Endothelial cell of umbilical vein (primary cell): ENCODE data around the gene NFKBIE. TPM values are rescaled to one million over a fixed set of nuclear protein-coding genes. Genes with fewer than 3 reads are reported as not detected.

ENCODE experiments used
- BruUV-seq: library from RNA; stranded (reverse); fragments of 400-500 nt; replicated peaks from 2 replicates; lab custom pipeline; 2021; lab: Mats Ljungman, UMichigan
- CTCF ChIA-PET: fragments of 300-600, 350-600 bp; sonication (Branson Sonifier 250); formaldehyde crosslinking; loops from one replicate; lab custom pipeline; 2021; ENCODE audit warnings: antibody characterized with exemption, inconsistent platforms; lab: Charles Lee
- POLR2A ChIA-PET: fragments of 300-600, 350-600 bp; sonication (Branson Sonifier 250); formaldehyde crosslinking; loops from one replicate; lab custom pipeline; 2021; ENCODE audit warnings: antibody characterized with exemption, inconsistent platforms; lab: Charles Lee
- DNase-seq: peaks from one replicate; pipeline ENCODE4 v3.0.0-alpha.2; 2011; ENCODE audit warnings: low read depth, low spot score
- FAIRE-seq: peaks from 2 replicates; lab custom pipeline; 2011; peaks lifted over from hg19 to GRCh38; lab: Jason Lieb, UNC
- H2AFZ ChIP-seq: 2 replicates; pipeline ENCODE4 v1.6.0; 2012; ENCODE audit warnings: low read depth, low read length, control low read depth, inconsistent platforms
- H3K27ac ChIP-seq: 2 replicates; pipeline ENCODE4 v1.5.1; 2011; ENCODE audit warnings: low read depth, mild to moderate bottlenecking, control low read depth, low read length, moderate library complexity; ENCODE audit not compliant: insufficient read depth
- H3K27me3 ChIP-seq, 2 experiments: 2 replicates each; pipeline versions ENCODE4 v1.6.0 to v1.6.1; 2011; ENCODE audit warnings: low read length in 2 of 2, mixed read lengths in 1 of 2; ENCODE audit not compliant: control insufficient read depth in 2 of 2, insufficient read depth in 2 of 2
- H3K36me3 ChIP-seq, 2 experiments: 2 replicates in 1 of 2; 3 replicates in 1 of 2; pipeline ENCODE4 v1.5.1; 2011; ENCODE audit warnings: low read length in 2 of 2, mild to moderate bottlenecking in 1 of 2, moderate library complexity in 1 of 2; ENCODE audit not compliant: control insufficient read depth in 2 of 2, insufficient read depth in 2 of 2; ENCODE audit errors: extremely low read depth in 1 of 2
- H3K4me1 ChIP-seq: 3 replicates; pipeline ENCODE4 v1.5.1; 2011; ENCODE audit warnings: mild to moderate bottlenecking, low read length; ENCODE audit not compliant: control insufficient read depth, insufficient read depth; ENCODE audit errors: extremely low read depth
- H3K4me2 ChIP-seq: 2 replicates; pipeline ENCODE4 v1.6.1; 2011; ENCODE audit warnings: low read length, control low read depth, mixed read lengths; ENCODE audit not compliant: insufficient read depth
- H3K4me3 ChIP-seq, 3 experiments: fragments of 200-600 bp in 1 of 3; sonication (generic), shearing (Covaris generic) in 1 of 3; replicated peaks in 1 of 3; 2 replicates each; pipeline ENCODE4 v1.5.1; 2011 to 2016; ENCODE audit warnings: control low read depth in 3 of 3, low read length in 3 of 3, mild to moderate bottlenecking in 2 of 3, inconsistent platforms in 1 of 3, low read depth in 1 of 3, moderate library complexity in 1 of 3; ENCODE audit not compliant: insufficient read depth in 1 of 3
- H3K79me2 ChIP-seq: 2 replicates; pipeline ENCODE4 v1.6.0; 2012; ENCODE audit warnings: low read length, inconsistent platforms; ENCODE audit not compliant: control insufficient read depth, insufficient read depth
- H3K9ac ChIP-seq: replicated peaks from 2 replicates; pipeline ENCODE3; 2011; ENCODE audit warnings: low read length, control low read depth; ENCODE audit not compliant: insufficient read depth; ENCODE audit errors: extremely low read depth
- H3K9me1 ChIP-seq: replicated peaks from 3 replicates; pipeline ENCODE4 v1.6.0; 2011; ENCODE audit warnings: mild to moderate bottlenecking, low read length; ENCODE audit not compliant: control insufficient read depth, insufficient read depth; ENCODE audit errors: extremely low read depth
- H3K9me3 ChIP-seq: replicated peaks from 2 replicates; pipeline ENCODE4 v1.5.1; 2012; ENCODE audit warnings: low read length, inconsistent platforms; ENCODE audit not compliant: control insufficient read depth, insufficient read depth
- H4K20me1 ChIP-seq: replicated peaks from 2 replicates; pipeline ENCODE3; 2011; ENCODE audit warnings: mild to moderate bottlenecking, low read length; ENCODE audit not compliant: control insufficient read depth, insufficient read depth; ENCODE audit errors: extremely low read depth
- CTCF ChIP-seq, 2 donors: IDR thresholded peaks; 1 replicate in 1 of 2; 2 replicates in 1 of 2; pipeline ENCODE4 v1.5.1; 2011; ENCODE audit warnings: low read length in 2 of 2, mild to moderate bottlenecking in 2 of 2, moderate library complexity in 2 of 2, control low read depth in 1 of 2, inconsistent platforms in 1 of 2, low read depth in 1 of 2; ENCODE audit not compliant: insufficient read depth in 1 of 2; ENCODE audit errors: extremely low read depth in 1 of 2
- FOS ChIP-seq: IDR thresholded peaks from 2 replicates; pipeline ENCODE4 v1.6.1; 2011; ENCODE audit warnings: mild to moderate bottlenecking, low read length, moderate library complexity, borderline replicate concordance; ENCODE audit not compliant: insufficient read depth
- GATA2 ChIP-seq: IDR thresholded peaks from 2 replicates; pipeline ENCODE4 v1.7.0; 2011; ENCODE audit warnings: low read depth, mild to moderate bottlenecking, moderate library complexity, mixed read lengths, low read length; ENCODE audit not compliant: insufficient read length, insufficient read depth
- JUN ChIP-seq: IDR thresholded peaks from 2 replicates; pipeline ENCODE4 v1.6.1; 2011; ENCODE audit warnings: borderline replicate concordance, low read depth; ENCODE audit not compliant: insufficient read length, insufficient read depth
- POLR2A ChIP-seq: IDR thresholded peaks from 2 replicates; pipeline ENCODE4 v1.6.1; 2012; ENCODE audit warnings: low read depth, mild to moderate bottlenecking, control low read depth, low read length
- POLR2AphosphoS5 ChIP-seq: IDR thresholded peaks from 2 replicates; pipeline ENCODE4 v1.6.1; 2012; ENCODE audit warnings: low read depth, mild to moderate bottlenecking, control low read depth, low read length, moderate library complexity; ENCODE audit not compliant: insufficient read depth
- dilution Hi-C: fragments of 300-500 bp; cut with MboI; formaldehyde crosslinking; loops from one replicate; pipeline ENCODE4 v1.15.0; 2019; ENCODE audit warnings: low sequenced_read_pairs; ENCODE audit not compliant: extremely low pct_ligation_motif_present
- intact Hi-C: fragments of 100-400 bp; cut with micrococcal nuclease; formaldehyde crosslinking; loops from one replicate; pipeline ENCODE4 v1.10.0; 2022
- polyA plus RNA-seq, 4 experiments: library from polyadenylated mRNA; depleted of rRNA in 3 of 4; stranded (reverse) in 3 of 4; unstranded in 1 of 4; fragments of >200 nt; gene quantifications; 2 replicates each; pipeline versions ENCODE4 v1.2.1 to v1.2.3, GENCODE V29; 2011 to 2012; ENCODE audit warnings: missing spikeins in 1 of 4
- total RNA-seq: library from RNA; stranded (reverse); gene quantifications from 2 replicates; pipeline ENCODE4 v1.2.3, GENCODE V29; 2021

Gene NFKBIE
- total and polyA plus RNA-seq, 2 donors (not counting 3 experiments of a cell fraction or from before 2014, with no cell fraction given), result 19.0 to 22.6 TPM

- peaks cover 9% of the 10 kb centered on the region for H4K20me1 ChIP-seq
- H3K27me3 ChIP-seq, result no peaks in the 10 kb centered on the region
- no peaks in the 10 kb centered on the region for H3K9me1 ChIP-seq
- CTCF ChIA-PET, result no interaction called here
- dilution Hi-C loops, result no loop called here
- no peak overlapping the region for H3K27ac ChIP-seq
- FAIRE-seq, result no peak
- TF ChIP-seq POLR2A (no peak), GATA2 (no peak), POLR2AphosphoS5 (peak; percentile 16), FOS (no peak), CTCF (IDR thresholded peaks at IDR 0.05; ENCODE audit: extremely low read depth in 1 of 2, insufficient read depth in 1 of 2, low read depth in 1 of 2, low read length in 2 of 2) (no peak), JUN (no peak)
- no peak overlapping the region for H2AFZ ChIP-seq
- no peak overlapping the region for H3K9ac ChIP-seq
- no peak for DNase-seq
- H3K4me1 ChIP-seq, result peaks cover 28% of the 10 kb centered on the region
- no TSS peak for BruUV-seq
- no peak overlapping the region for H3K4me3 ChIP-seq
- no peaks in the 10 kb centered on the region for H3K9me3 ChIP-seq
- H3K36me3 ChIP-seq, result peaks cover 45 to 50% of the 10 kb centered on the region in 2 experiments
- intact Hi-C loops, result no loop called here
- POLR2A ChIA-PET, result no interaction called here
- H3K79me2 ChIP-seq, result peaks cover 65% of the 10 kb centered on the region
- H3K4me2 ChIP-seq, result peak overlapping the region; percentile 13
These were observed 14.6 kb downstream of the NFKBIE start for GRCh38 chr6:44250718-44251123.
